Activated CD4-positive, CD25-positive, alpha-beta regulatory T cell treated with anti-CD3 and anti-CD28 coated beads, Interleukin-2, amount 50 U/mL, for 72 hours (primary cell): ENCODE measurements around the gene MAGI2.
"Not testable (repeated sequence)": the region's sequence is repeated elsewhere in the genome, so short reads cannot be mapped to it uniquely, and the experiment has no call there.

ENCODE experiments used
- DNase-seq: peaks from one replicate; pipeline ENCODE4 v3.0.0; 2021

Gene MAGI2

GRCh38 chr7:78254726-78255055 lies 1198.8 kb downstream of the MAGI2 start:
- DNase-seq: no peak

DNA sequence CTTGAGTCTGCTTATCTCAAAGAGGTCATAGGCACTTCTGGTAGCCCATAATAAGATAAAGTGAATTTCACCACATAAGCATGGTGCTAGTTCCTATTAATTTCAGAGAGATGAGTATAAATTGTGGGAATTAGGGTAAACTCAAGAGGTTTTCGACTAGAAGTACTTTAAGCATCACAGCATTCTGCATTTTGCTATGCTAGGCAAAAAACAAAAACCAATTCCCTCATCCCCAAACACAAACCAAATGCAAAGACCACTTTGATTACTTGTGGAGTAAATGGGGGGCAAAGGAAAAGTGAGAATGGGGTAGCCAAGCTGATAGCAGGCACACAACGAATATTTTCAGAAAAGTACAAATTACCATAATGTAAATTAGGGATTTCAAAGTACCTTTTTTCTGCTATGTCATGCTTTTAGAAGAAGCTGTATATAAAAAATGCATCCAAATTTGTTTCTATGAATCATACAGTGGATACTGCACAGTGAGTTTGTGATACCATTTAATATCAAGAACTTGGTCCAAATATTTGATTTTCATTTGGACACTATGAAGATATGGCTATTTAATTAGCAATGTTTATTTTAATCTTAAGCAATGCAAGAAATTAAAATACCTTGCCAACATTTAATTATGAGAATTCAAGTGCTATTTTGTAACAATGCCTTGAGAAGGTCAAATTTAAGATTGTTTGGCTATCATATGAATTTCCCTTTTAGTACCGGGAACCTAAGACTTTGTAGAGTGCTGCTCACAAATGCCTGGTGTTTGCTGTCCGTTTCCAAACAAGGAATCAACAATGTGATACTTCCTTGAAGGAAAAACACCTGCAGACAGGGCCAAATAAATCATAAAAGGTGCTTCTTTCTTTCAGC lies 1199.4 kb downstream of the MAGI2 start:
- DNase-seq: no peak

- DNase-seq: no peak
Measured at GRCh38 chr7:78248867-78249266, 1204.6 kb downstream of the MAGI2 start.

DNA sequence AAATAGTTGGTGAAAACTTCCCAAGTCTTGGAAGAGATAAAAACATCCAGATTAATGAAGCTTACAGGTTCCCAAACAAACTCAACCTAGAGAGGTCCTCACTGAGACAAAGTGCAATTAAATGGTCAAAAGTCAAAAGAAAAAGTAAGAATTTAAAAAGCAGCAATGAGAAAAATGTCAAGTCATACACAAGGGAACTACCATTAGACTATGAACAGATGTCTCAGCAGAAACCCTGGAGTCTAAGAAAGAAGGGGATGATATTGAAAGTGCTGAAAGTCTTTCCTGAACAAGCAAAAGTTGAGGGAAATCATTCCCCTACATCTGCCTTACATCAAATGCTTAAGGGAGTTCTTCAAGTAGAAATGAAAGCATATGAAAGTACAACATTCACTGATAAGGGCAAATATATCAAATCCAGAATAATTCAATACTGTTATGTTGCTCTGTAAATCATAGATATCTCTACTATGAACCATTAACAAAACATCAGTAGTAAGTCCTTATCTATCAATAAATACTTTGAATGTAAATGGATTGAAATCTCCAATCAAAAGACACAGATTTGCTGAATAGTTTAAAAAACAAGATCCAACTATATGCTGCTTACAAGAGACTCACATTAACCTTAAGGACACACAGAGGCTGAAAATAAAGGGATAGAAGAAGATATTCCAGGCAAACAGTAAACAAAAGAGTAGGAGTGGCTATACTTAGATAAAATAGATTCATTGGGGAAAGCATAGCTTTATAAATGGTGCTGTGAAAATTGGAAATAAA lies 1205.4 kb downstream of the MAGI2 start:
- DNase-seq: no peak

- not testable (repeated sequence) for DNase-seq
Measured at GRCh38 chr7:78240179-78240578, 1213.3 kb downstream of the MAGI2 start.

DNA sequence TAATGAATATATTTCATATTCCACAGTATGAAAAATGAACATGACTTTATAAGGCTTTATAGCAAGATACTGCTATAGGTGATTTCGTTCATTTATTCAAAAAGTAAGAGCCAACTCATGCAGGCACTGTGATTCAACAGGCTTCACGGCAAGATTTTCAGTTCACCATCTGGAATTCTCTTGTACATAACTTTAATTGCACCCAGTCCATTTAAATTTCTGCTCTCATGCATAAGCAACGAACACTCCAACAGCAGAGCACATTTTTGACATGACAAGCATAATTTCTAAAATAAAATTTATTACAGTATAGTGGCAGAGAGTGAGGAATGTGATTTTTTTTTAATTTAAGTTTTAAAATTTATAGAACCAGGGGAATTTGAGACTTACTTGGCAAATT lies 1218.8 kb downstream of the MAGI2 start:
- no peak for DNase-seq

- no peak for DNase-seq
Measured at GRCh38 chr7:78232806-78233205, 1220.7 kb downstream of the MAGI2 start.

- DNase-seq: peak; percentile 37
Measured at GRCh38 chr7:78226059-78226719, 1227.3 kb downstream of the MAGI2 start.

DNA sequence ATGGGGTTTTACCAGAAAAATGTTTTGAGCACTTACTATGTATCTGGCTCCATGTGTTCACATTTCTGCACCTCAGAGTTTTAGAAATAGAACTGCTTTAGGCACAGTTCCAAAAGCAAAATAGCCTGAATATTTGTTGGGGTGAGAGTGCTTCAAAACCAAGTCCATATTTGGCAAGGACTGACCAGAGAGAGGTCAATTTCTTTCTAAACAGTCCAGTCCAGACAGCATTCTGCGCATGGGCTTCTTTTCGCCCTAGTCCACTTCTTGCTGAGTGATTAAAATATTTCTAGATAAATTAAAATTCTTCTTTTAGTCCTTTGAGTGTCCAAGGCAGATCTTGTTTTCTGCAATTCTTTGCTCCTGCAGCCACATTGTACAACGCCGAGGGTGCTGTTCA lies 1227.9 kb downstream of the MAGI2 start:
- DNase-seq: no peak

GRCh38 chr7:78224923-78225322 lies 1228.5 kb downstream of the MAGI2 start:
- DNase-seq: no peak

DNA sequence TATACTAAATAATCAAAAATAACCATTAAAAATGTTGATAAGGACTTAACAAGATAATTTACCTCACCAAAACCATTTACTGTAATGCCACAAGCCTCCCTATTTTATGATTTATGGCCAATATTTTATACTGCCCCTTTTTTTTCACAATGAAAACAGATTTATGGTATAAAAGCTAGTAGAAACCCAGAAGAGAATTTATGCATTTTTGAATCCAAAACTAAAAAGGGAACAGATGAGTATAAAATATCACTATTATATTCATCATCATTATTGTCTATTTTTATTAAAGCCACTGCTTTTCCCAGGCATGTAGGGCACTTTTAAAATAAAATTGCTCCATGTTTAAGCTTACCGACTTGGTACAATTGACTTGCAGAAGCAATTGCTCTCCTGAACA lies 1229.9 kb downstream of the MAGI2 start:
- no peak for DNase-seq

DNA sequence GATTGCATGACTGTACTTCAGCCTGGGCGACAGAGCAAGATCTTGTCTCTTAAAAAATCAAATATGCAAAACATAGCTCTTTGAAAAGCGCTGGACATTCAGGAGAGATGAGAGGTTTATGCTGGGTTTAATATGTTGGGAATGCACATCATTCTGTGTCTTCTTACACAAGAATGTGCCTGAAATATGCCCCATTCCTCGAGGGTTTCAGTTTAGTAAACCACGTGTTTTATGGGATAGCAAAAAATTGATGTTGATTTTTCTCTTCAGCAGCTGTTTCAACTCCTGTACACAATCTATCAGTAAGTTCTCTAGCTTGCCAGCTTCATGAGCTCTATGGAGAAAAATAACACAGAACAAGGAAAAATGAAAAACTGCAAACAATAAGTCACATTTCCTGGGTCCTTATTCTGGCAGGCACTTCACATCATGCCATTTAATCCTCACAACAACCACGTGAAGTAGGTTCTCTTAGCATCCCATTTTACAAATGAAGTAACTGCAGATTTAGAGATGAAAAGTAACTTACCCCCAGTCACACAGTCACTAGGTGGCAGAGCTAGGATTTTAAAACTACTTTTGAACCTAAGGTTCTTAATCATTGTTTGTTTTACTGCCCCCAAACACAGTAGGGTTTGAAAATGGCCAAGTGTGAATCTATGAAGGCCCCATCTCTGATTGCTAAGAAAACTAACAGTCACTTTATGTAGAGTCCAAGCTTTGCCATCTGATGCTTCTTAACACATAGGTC lies 1231.3 kb downstream of the MAGI2 start:
- DNase-seq: no peak

DNA sequence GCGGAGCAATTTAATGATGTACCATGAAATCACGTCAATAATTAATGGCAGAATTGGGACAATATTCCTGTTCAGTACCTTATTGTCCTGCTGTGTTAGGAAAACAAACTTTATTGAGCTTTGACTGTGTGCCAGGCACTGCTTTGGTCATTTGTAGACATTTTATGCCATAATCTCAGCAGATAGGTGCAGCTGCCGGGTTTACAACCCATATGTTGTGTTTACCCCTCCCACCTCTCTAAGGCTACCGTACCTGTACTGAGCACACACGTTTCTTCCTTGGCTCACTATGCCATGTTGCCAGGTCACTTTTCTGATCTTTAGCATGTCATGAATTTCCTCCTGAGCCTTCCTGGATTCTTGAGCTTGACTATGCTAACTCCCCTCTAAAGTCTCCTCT lies 1232.7 kb downstream of the MAGI2 start:
- no peak for DNase-seq

GRCh38 chr7:78218876-78219275 lies 1234.6 kb downstream of the MAGI2 start:
- DNase-seq: no peak

GRCh38 chr7:78218051-78218450 lies 1235.4 kb downstream of the MAGI2 start:
- no peak for DNase-seq

- no peak for DNase-seq
Measured at GRCh38 chr7:78215199-78215598, 1238.3 kb downstream of the MAGI2 start.

GRCh38 chr7:78213402-78213801 lies 1240.1 kb downstream of the MAGI2 start:
- no peak for DNase-seq

DNA sequence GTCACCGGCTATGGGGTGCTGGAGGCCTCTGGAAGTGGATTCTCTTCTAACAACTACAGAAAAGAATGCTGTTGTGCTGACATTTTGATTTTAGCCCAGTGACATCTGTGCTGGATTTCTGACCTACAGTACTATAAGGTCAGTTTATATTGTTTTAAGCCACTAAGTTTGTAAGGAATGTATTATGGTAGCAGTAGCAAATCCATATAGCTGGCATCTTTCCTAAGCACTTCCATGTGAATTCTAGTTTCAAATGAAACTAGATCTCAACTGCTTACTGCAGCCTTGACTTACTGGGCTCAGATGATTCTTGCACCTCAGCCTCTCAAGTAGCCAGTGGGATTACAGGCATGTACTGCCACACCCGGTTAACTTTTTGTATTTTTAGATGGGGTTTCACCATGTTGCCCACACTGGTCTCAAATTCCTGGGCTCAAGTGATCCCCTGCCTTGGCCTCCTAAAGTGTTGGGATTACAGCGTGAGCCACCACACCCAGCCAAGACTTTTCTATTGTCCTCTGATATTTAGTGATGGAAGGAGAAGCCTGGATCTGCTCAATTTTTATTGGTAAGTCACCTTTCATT lies 1240.9 kb downstream of the MAGI2 start:
- no peak for DNase-seq

- no peak for DNase-seq
Measured at GRCh38 chr7:78207269-78207668, 1246.2 kb downstream of the MAGI2 start.

DNA sequence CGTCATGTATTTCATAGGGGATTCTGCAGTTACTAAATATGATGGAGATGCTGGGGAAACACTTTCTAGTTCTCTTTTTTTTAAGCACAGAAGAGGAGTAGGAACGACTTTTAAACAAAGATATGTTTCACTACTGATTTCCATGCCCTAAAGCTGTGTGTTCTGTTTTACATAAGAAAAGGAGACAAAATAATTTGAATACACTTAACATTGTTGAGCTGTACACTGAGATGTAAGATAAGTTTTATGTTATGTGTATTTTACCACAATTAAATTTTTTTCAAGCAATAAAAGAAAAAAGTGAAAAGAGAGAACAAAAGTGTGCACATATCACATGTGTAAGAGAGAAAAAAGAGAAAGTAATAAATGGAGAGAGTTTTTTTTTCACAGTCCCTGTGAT lies 1246.7 kb downstream of the MAGI2 start:
- no peak for DNase-seq

GRCh38 chr7:78203042-78203720 lies 1250.3 kb downstream of the MAGI2 start:
- DNase-seq: no peak

GRCh38 chr7:78198756-78199155 lies 1254.7 kb downstream of the MAGI2 start:
- no peak for DNase-seq
